GM21360 (cell line): Measurements from ENCODE around the gene BTBD10.

ENCODE experiments used
- ATAC-seq: cut with Tn5 transposase; IDR thresholded peaks from one replicate; pipeline ENCODE4 v1.9.1; 2021; ENCODE audit warnings: mild to moderate bottlenecking, moderate library complexity; ENCODE audit not compliant: unreplicated experiment

Gene BTBD10

GRCh38 chr11:13376402-13376801, 86.6 kb downstream of the BTBD10 start:
- no peak for ATAC-seq

GRCh38 chr11:13375798-13376197, 87.2 kb downstream of the BTBD10 start:
- ATAC-seq: no peak

DNA sequence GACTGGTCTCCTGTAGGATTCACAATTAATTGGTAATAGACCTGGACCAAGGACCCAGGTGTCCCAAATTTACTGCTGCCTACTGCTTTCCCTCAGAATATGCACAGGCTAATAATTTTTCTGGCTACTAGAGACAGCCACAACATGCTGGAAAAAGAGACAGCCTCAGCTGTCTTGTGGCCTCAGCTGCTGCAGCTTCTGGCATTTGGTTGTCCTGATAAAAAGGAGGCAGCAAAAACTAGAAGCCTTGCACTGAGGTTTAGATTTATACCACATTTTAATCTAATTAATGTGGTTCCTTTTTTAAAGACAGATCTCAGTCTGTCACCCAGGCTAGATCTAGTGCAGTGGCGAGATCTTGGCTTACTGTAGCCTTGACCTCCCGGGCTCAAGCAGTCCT, 89.8 kb downstream of the BTBD10 start:
- no peak for ATAC-seq

DNA sequence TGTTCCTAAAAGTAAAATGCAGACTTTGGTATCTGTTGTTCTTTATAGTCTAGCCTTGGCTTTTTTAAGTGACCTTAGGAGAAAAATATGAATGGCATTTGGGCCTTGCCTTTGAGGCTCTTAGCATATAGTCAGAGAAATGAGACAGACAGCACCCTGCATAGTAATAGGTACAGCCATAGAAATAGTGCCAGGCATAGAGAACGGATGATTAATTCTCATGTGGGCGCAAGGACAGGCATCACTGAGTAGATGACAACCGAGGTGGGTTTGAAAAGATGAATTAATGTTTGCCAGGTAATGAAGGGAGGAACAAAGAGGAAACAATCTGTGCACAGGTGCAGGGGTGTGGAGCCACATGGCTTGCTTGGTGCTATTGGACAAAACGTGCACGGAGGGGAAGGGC, 95.0 kb downstream of the BTBD10 start:
- ATAC-seq: no peak

DNA sequence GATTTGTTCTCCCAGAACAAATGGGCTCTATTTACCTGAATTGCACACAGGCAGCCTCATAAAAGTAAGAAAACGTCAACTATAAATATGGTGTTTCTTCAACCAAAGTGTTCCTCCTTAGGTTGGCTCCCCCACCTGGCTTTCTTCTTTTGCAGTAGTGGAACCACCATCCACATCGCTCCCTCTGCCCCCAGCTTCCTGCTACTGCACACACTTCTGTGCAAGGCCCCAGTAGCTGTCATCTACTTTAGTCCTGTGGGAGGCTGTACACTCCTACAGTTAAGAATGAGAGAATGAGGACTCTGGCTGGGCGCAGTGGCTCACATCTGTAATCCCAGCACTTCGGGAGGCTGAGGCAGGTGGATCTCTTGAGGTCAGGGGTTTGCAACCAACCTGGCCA, 95.9 kb downstream of the BTBD10 start:
- peak; percentile 76 for ATAC-seq

DNA sequence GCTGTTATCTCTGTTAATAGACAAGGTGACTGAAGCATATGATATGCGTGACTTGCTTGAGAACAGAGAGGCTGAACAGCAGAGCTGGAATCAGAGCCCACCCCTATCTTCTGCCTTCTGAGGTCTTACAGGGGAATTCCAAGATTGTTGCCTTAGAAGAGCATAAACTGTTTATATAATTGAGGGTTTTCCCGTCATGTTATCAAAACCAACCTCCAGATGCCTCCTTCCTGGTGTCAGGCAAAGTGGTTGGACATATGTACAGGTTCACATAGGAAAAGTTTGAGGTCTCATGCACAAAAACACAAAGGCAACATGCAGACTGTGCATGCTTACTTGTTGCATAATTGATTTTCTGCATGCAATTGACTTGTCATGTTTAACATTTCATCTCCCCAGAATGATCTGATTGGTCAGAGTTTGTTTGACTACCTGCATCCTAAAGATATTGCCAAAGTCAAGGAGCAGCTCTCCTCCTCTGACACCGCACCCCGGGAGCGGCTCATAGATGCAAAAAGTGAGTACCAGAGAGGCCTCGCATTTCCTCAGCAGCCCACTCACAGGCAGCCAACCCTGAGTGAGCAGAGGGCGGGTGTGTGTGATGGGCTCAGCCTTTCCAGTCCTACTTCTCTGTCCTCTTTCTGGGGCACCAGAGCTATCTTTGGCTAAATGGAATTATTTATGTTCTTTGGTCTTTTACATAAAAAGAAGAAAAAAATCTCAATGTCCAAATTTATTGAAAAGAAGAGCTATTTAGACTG, 96.6 kb downstream of the BTBD10 start:
- ATAC-seq: no peak

- ATAC-seq: no peak
Measured at GRCh38 chr11:13364388-13364787, 98.6 kb downstream of the BTBD10 start.

DNA sequence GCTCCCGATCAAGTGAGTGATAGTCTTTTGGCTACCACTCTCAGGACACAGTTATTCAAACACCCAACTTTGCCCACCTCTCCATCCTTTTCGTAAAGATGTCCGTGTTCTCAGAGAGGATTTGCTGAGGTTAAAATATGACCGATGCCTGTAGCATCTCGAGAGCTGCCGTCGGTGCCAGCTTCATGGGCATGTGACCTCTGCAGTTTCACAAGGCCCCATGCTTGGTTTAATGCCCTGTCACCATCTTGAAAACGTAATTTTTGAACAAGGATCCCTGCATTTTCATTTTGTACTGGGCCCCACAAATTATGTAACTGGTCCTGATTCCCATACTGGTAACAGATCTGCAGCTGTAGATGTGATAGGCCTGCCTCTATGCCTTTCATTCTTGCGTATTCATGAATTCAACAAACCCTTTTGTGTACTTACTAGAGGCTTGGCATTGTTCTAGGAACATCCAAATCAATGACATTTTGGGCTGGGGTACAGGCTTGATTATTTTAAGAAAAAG, 100.4 kb downstream of the BTBD10 start:
- no peak for ATAC-seq

- no peak for ATAC-seq
Measured at GRCh38 chr11:13358596-13359270, 104.3 kb downstream of the BTBD10 start.

DNA sequence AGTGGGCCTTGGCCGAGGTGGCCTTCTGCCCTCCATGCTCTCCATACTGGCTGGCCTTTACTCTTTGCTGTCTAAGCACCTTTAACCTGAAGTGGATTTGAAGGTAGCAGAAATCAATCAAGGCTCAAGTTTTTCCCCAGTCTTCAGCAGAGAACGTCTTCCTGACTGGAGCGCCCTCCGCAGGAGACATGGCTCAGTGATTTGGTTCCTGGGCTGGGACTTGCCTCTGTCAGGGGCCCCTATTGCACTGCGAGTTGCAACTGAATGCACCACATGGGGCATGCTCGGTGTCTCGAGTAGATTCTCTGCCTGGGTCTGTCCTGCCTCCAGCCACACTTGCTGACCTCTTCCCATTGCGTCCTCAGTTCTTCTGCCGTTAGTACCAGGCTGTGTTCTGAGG, 105.8 kb downstream of the BTBD10 start:
- no peak for ATAC-seq

- no peak for ATAC-seq
Measured at GRCh38 chr11:13355191-13355590, 107.8 kb downstream of the BTBD10 start.

GRCh38 chr11:13354335-13354734, 108.7 kb downstream of the BTBD10 start:
- no peak for ATAC-seq

GRCh38 chr11:13352711-13353110, 110.3 kb downstream of the BTBD10 start:
- ATAC-seq: no peak

DNA sequence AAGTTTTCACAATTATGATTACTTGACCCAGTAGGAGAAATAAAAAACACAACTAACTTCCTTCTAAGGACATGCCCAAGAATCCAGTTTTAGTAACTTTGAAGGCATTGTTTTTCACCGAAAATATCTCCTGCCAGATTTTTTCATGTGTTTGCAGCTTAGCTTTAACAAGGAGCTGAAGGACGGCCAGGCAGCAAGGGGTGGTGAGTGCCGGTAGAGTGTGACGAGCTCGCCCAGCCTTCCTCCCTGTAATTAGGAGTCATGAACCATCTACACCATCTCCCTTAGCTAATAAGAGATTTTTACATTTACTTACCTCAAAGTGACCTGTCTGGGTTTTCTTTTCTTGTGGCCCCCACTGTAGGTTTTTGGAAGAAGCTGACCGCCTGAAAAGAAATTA, 113.4 kb downstream of the BTBD10 start:
- ATAC-seq: no peak

GRCh38 chr11:13349046-13349445, 114.0 kb downstream of the BTBD10 start:
- no peak for ATAC-seq

DNA sequence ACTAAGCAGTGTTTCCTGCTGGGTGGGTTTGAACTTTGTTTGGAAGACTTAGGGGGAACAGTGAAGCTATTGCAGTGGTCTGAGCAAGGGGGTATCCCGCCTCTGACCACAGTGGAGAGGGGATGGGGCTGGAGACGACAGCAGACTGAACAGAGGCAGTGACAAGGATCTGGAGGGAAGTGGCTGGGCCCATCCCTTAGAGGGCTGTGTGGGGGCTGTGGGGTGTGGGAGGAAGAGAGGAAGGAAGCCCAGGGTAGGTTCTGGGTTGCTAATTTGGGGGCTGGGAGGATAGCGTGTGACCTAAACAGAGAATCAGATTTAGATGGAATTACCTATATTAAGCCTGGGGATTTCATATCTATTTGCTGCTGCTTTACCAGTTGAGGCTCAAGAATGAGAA, 114.7 kb downstream of the BTBD10 start:
- peak; percentile 52 for ATAC-seq

DNA sequence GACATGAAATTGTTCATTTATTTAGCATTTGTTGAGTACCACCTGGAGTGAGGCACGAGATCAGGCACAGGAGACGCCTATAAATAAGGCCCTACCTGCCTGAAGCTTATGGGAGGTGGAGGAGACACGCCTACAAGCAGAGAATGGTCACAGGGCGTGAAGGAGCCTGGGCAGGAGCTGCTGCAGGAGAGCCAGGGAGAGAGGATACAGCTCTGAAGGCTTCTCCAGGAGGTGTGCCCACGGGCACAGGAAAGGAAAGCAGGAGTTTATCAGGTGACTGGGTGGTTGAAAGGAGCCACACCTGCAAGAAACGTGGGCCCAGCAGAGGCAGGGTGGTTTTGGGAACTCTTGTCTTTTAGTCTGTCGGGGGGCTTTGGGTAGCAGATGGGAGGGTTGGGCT, 115.1 kb downstream of the BTBD10 start:
- ATAC-seq: peak; percentile 10

GRCh38 chr11:13346470-13346869, 116.6 kb downstream of the BTBD10 start:
- ATAC-seq: no peak

GRCh38 chr11:13344818-13345217, 118.2 kb downstream of the BTBD10 start:
- ATAC-seq: no peak

GRCh38 chr11:13343931-13344717, 118.9 kb downstream of the BTBD10 start:
- ATAC-seq: peak; percentile 41

DNA sequence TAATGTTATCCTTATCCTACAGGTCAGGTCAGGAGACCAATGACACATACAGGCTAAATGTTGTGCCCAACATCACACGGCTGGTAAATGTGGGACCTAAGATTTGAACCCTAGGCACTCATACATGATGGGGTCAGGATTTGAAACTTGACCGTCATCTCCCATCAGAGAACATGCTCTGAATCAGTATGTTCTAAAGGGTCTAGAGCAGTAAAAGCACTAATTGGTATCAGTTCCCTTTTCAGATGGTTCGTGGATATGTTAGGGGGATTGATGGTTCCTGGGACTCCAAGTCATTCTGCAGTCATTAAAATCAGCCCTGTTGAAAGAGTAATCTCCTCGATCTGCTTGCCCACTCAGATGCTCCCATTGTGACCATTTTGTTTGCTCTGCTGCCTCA, 120.0 kb downstream of the BTBD10 start:
- ATAC-seq: peak; percentile 48

DNA sequence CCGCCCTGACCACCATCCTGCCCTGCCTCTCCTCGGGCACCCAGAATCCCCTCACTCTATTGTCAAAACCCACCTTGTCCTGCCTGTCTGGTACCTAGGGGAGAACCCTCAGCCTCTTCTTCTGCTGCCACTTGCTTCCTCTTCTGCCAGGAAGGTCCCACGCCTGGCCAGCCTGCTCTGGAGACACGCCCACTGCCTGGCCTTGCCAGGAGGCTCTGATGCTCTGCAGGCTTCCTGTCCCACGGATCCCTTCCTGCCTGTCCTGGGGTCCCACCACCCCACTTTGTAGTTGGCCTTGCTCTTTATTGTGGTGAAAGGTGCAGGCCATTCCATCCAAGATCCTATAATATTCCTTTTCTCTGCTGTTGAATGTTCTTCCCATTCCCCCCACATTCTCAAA, 122.0 kb downstream of the BTBD10 start:
- ATAC-seq: no peak
